Prostate gland (tissue), 2 donors: ENCODE results near the gene ERN1.

Source experiments
- CTCF ChIP-seq, 4 experiments: fragments of 200-600 bp in 2 of 4; fragments of 450-650 bp in 2 of 4; sonication (generic) in 2 of 4; IDR thresholded peaks; 1 replicate in 3 of 4; 2 replicates in 1 of 4; pipeline ENCODE4 v1.5.1; 2016 to 2019; ENCODE audit warnings: antibody characterized with exemption in 4 of 4, mild to moderate bottlenecking in 2 of 4, moderate library complexity in 2 of 4
- POLR2AphosphoS5 ChIP-seq: sonication (generic); formaldehyde crosslinking; IDR thresholded peaks from one replicate; pipeline ENCODE4 v1.6.1; 2017; ENCODE audit warnings: antibody characterized with exemption

- TF ChIP-seq CTCF (IDR thresholded peaks at IDR 0.05) (no peak), POLR2AphosphoS5 (no peak)
Measured at GRCh38 chr17:64040206-64040605, 89.7 kb downstream of the ERN1 start.
